Astrocyte (in vitro differentiated cells and primary cell): ENCODE results near the gene CATSPERZ. TPM values are rescaled to one million over a fixed set of nuclear protein-coding genes. Genes with fewer than 3 reads are reported as not detected.
A peak's percentile ranks its signal among the peaks of the same experiment; 100 is the strongest.

Experiments used
- DNase-seq: peaks from one replicate; pipeline ENCODE4 v3.0.0-alpha.2; 2010; ENCODE audit warnings: low read depth
- FAIRE-seq: peaks from 2 replicates; lab custom pipeline; 2011; peaks lifted over from hg19 to GRCh38; lab: Jason Lieb, UNC
- H2AFZ ChIP-seq: 2 replicates; pipeline ENCODE4 v1.6.0; 2012; ENCODE audit warnings: low read depth, low read length, inconsistent platforms
- H3K27ac ChIP-seq: 2 replicates; pipeline ENCODE4 v1.5.1; 2011; ENCODE audit warnings: low read depth, low read length, inconsistent platforms
- H3K27me3 ChIP-seq: 2 replicates; pipeline ENCODE4 v1.6.0; 2011; ENCODE audit warnings: low read length, inconsistent platforms; ENCODE audit not compliant: insufficient read depth
- H3K36me3 ChIP-seq: 2 replicates; pipeline ENCODE4 v1.5.1; 2011; ENCODE audit warnings: low read length, inconsistent platforms; ENCODE audit not compliant: insufficient read depth
- H3K4me1 ChIP-seq: 2 replicates; pipeline ENCODE4 v1.5.1; 2011; ENCODE audit warnings: low read length, inconsistent platforms; ENCODE audit not compliant: insufficient read depth
- H3K4me2 ChIP-seq: 2 replicates; pipeline ENCODE4 v1.6.0; 2012; ENCODE audit warnings: low read length, inconsistent platforms
- H3K4me3 ChIP-seq: 2 replicates; pipeline ENCODE4 v1.5.1; 2011; ENCODE audit warnings: low read depth, mild to moderate bottlenecking, low read length, inconsistent platforms; ENCODE audit not compliant: insufficient read depth
- H3K79me2 ChIP-seq: 2 replicates; pipeline ENCODE4 v1.6.0; 2012; ENCODE audit warnings: mild to moderate bottlenecking, low read length, inconsistent platforms; ENCODE audit not compliant: insufficient read depth
- H3K9ac ChIP-seq: 2 replicates; pipeline ENCODE4 v1.6.0; 2012; ENCODE audit warnings: mild to moderate bottlenecking, low read length, inconsistent platforms
- H3K9me3 ChIP-seq: 2 replicates; pipeline ENCODE4 v1.5.1; 2012; ENCODE audit warnings: low read depth, mild to moderate bottlenecking, low read length, inconsistent platforms; ENCODE audit not compliant: insufficient read depth
- H4K20me1 ChIP-seq: 2 replicates; pipeline ENCODE4 v1.6.0; 2012; ENCODE audit warnings: low read length, inconsistent platforms; ENCODE audit not compliant: insufficient read depth
- H3K27ac Mint-ChIP-seq: one replicate; pipeline ENCODE4 v1.8.0; 2021; ENCODE audit warnings: mild to moderate bottlenecking, mixed read lengths; ENCODE audit not compliant: unreplicated experiment
- H3K27me3 Mint-ChIP-seq: one replicate; pipeline ENCODE4 v1.8.0; 2021; ENCODE audit warnings: low read depth, mixed read lengths; ENCODE audit not compliant: unreplicated experiment
- H3K36me3 Mint-ChIP-seq: one replicate; pipeline ENCODE4 v1.8.0; 2021; ENCODE audit warnings: low read depth, mixed read lengths; ENCODE audit not compliant: unreplicated experiment
- H3K4me1 Mint-ChIP-seq: one replicate; pipeline ENCODE4 v1.8.0; 2021; ENCODE audit warnings: low read depth, mixed read lengths; ENCODE audit not compliant: unreplicated experiment
- H3K4me3 Mint-ChIP-seq: one replicate; pipeline ENCODE4 v1.8.0; 2021; ENCODE audit warnings: mild to moderate bottlenecking, moderate library complexity, mixed read lengths; ENCODE audit not compliant: unreplicated experiment
- H3K9me3 Mint-ChIP-seq: one replicate; pipeline ENCODE4 v1.8.0; 2021; ENCODE audit warnings: mild to moderate bottlenecking, mixed read lengths; ENCODE audit not compliant: unreplicated experiment
- CTCF ChIP-seq: IDR thresholded peaks from 2 replicates; pipeline ENCODE4 v1.5.1; 2011; ENCODE audit warnings: low read depth, mild to moderate bottlenecking, inconsistent platforms, low read length, moderate library complexity; ENCODE audit not compliant: insufficient read depth
- EZH2 ChIP-seq: IDR thresholded peaks from 2 replicates; pipeline ENCODE4 v1.6.1; 2012; ENCODE audit warnings: mild to moderate bottlenecking, low read length, inconsistent platforms; ENCODE audit not compliant: insufficient read depth
- total RNA-seq: library from RNA; stranded (reverse); gene quantifications from 2 replicates; pipeline ENCODE4 v1.2.1, GENCODE V29; 2021

CATSPERZ gene
- total RNA-seq, 1 donor from 2014 or later: not detected

GRCh38 chr11:64334764-64335735, 34.9 kb downstream of the CATSPERZ start:
- no peak overlapping the region for H3K4me3 Mint-ChIP-seq
- Histone ChIP-seq H3K9ac (peak overlapping the region; percentile 27), H4K20me1 (peaks cover 4% of the 10 kb centered on the region), H3K4me1 (peaks cover 16% of the 10 kb centered on the region), H3K4me3 (no peak overlapping the region), H2AFZ (no peak overlapping the region), H3K79me2 (no peaks in the 10 kb centered on the region), H3K27me3 (no peaks in the 10 kb centered on the region), H3K27ac (peak overlapping the region; percentile 51), H3K9me3 (no peaks in the 10 kb centered on the region), H3K36me3 (no peaks in the 10 kb centered on the region), H3K4me2 (peak overlapping the region; percentile 44)
- no peak for TF ChIP-seq EZH2
- no peak for TF ChIP-seq CTCF
- no peaks in the 10 kb centered on the region for H3K9me3 Mint-ChIP-seq
- FAIRE-seq (no peak), DNase-seq (peak; percentile 94)
- H3K27ac Mint-ChIP-seq: peak overlapping the region; percentile 88
- peaks cover 8% of the 10 kb centered on the region for H3K27me3 Mint-ChIP-seq
- H3K4me1 Mint-ChIP-seq: peaks cover 11% of the 10 kb centered on the region
- no peaks in the 10 kb centered on the region for H3K36me3 Mint-ChIP-seq

GRCh38 chr11:64337538-64338249, 37.5 kb downstream of the CATSPERZ start:
- Mint-ChIP-seq H3K27me3 (peaks cover 12% of the 10 kb centered on the region), H3K4me1 (peaks cover 6% of the 10 kb centered on the region), H3K27ac (no peak overlapping the region), H3K36me3 (no peaks in the 10 kb centered on the region), H3K4me3 (peak overlapping the region; percentile 11), H3K9me3 (no peaks in the 10 kb centered on the region)
- TF ChIP-seq EZH2 (no peak), CTCF (no peak)
- Histone ChIP-seq H3K9me3 (no peaks in the 10 kb centered on the region), H4K20me1 (no peaks in the 10 kb centered on the region), H3K27ac (no peak overlapping the region), H2AFZ (no peak overlapping the region), H3K4me1 (peaks cover 12% of the 10 kb centered on the region), H3K36me3 (no peaks in the 10 kb centered on the region), H3K79me2 (no peaks in the 10 kb centered on the region), H3K9ac (no peak overlapping the region), H3K4me2 (no peak overlapping the region), H3K27me3 (no peaks in the 10 kb centered on the region), H3K4me3 (no peak overlapping the region)
- FAIRE-seq (no peak), DNase-seq (no peak)
